ENCODE results near the gene ZNF19.

GRCh38 chr16:71513302-71513701 is 24.2 kb upstream of the ZNF19 start:
- TF ChIP-seq EZH2 (IDR thresholded peaks at IDR 0.05; ENCODE audit: borderline replicate concordance, low read length) (no peak), CTCF (conservative IDR thresholded peaks at IDR 0.05 in 1 of 2, IDR thresholded peaks at IDR 0.05 in 1 of 2; ENCODE audit: extremely low read depth in 1 of 2, insufficient read depth in 1 of 2, low read depth in 1 of 2, low read length in 2 of 2) (no peak)

All from mammary epithelial cell (primary cell).